OCI-LY3 (cell line): ENCODE measurements around the gene TFAP2B.

Source experiments
- EZH2phosphoT487 ChIP-seq: fragments of 200-600 bp; shearing (Covaris generic); IDR thresholded peaks from 2 replicates; pipeline ENCODE4 v1.6.1; 2018; ENCODE audit warnings: antibody characterized with exemption, mixed run types, low read depth
- TF ChIP-seq, protein P1 (sequence below): fragments of 200-600, 300-600 bp; sonication (generic); IDR thresholded peaks from 2 replicates; pipeline ENCODE4 v1.5.1; 2014; ENCODE audit warnings: antibody characterized with exemption, low read length, low read depth

DNA sequence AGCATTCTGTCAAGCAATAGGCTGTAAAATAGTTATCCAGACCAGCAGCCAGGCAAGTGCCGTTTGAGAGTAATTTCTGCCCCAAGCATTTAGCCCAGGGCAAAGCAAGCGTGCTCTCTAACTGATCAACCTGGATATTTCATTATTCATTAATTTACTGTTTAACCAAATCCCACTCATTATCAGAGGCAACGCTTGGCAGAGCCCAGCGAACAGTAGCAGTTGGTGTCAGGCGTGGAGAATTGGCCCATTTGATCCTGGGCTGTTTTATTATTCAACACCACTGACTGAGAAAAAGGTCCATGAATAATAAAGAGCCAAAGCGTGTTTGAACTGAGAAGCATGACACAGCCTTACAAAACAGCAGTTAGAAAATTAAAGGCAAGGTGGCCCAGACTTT, 35.3 kb downstream of the TFAP2B start:
- no peak for TF ChIP-seq EZH2phosphoT487
- TF ChIP-seq, protein P1, sequence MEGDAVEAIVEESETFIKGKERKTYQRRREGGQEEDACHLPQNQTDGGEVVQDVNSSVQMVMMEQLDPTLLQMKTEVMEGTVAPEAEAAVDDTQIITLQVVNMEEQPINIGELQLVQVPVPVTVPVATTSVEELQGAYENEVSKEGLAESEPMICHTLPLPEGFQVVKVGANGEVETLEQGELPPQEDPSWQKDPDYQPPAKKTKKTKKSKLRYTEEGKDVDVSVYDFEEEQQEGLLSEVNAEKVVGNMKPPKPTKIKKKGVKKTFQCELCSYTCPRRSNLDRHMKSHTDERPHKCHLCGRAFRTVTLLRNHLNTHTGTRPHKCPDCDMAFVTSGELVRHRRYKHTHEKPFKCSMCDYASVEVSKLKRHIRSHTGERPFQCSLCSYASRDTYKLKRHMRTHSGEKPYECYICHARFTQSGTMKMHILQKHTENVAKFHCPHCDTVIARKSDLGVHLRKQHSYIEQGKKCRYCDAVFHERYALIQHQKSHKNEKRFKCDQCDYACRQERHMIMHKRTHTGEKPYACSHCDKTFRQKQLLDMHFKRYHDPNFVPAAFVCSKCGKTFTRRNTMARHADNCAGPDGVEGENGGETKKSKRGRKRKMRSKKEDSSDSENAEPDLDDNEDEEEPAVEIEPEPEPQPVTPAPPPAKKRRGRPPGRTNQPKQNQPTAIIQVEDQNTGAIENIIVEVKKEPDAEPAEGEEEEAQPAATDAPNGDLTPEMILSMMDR = no peak
